Measurements from ENCODE around the gene SLC26A5. TPM values are rescaled to one million over a fixed set of nuclear protein-coding genes. Genes with fewer than 3 reads are reported as not detected.

Gene SLC26A5
- total and polyA plus RNA-seq, 2 of the 8 experiments (the other 6 are each of a cell fraction or from before 2014, with no cell fraction given) = 0.09 to 0.24 TPM

DNA sequence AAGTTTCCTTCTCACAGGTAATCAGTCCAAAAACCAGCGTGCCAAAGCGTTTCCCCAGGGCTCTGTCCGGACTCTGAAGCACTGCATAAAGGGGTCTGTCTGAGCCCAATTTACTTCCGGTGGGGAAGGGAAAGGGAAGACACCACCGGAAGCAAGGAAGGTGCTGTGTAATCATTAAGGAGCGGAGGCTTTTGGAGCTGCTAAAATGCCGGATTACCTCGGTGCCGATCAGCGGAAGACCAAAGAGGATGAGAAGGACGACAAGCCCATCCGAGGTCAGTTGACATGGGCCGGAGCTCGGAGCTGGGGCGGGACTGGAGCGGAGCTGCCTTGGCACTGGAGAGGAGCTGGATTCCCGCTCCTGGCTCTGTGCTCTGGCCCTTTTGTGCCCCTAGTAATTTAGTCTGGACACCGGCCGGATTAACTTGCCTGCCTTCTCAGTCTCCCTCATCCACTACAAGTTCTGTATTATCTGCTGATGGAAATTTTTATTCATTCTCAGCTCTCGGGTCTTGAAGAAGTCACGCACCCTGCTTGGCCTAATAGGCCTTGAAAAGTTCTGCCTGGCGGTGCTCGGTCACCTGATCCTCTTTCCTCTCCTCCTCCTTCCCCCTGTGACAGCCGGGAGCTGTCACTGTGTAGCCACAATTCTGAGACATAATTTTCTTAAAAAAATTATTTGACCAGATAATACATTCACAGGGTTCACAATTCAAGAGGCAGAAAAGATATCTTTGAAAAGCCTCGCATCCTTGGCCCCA is 98.3 kb downstream of the SLC26A5 start, which contains the start of gene PSMC2 (continued):
- TF ChIP-seq, protein P1, sequence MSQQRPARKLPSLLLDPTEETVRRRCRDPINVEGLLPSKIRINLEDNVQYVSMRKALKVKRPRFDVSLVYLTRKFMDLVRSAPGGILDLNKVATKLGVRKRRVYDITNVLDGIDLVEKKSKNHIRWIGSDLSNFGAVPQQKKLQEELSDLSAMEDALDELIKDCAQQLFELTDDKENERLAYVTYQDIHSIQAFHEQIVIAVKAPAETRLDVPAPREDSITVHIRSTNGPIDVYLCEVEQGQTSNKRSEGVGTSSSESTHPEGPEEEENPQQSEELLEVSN (IDR thresholded peaks at IDR 0.05) = 0 out of 2 replicates have a peak, but pooled peaks have one; percentile 6
- TF ChIP-seq TBP (IDR thresholded peaks at IDR 0.05; ENCODE audit: low read depth, low read length) (peak; percentile 80), NANOG (IDR thresholded peaks at IDR 0.05; ENCODE audit: insufficient read depth, low read depth, low read length, poor library complexity, severe bottlenecking) (no peak), NRF1 (IDR thresholded peaks at IDR 0.05; ENCODE audit: low read depth, low read length) (no peak), CHD2 (IDR thresholded peaks at IDR 0.05; ENCODE audit: low read length) (no peak)
